ENCODE data around the gene CCDC82.
A peak's percentile ranks its signal among the peaks of the same experiment; 100 is the strongest.

The CCDC82 gene

DNA sequence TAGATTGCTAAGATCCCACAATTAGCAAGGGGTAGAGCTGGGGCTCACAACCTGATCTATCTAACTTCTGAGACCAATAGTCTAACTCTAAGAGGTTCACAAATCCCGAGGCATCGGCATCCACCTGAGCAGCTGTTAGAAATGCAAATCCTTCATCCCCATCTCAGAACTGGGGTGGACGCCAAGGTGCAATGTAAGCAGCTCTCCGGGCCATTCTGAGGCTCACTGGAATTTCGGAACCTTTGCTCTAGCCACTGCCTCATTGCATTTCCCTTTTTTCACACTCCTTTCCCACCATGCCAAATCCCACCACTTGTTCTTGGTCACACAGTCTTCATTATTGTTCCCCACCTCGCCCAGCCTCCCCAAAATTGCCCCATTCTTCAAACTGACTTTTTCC lies 76.5 kb downstream of the CCDC82 start:
- no peak for TF ChIP-seq EP300 (IDR thresholded peaks at IDR 0.05; ENCODE audit: borderline replicate concordance)

DNA sequence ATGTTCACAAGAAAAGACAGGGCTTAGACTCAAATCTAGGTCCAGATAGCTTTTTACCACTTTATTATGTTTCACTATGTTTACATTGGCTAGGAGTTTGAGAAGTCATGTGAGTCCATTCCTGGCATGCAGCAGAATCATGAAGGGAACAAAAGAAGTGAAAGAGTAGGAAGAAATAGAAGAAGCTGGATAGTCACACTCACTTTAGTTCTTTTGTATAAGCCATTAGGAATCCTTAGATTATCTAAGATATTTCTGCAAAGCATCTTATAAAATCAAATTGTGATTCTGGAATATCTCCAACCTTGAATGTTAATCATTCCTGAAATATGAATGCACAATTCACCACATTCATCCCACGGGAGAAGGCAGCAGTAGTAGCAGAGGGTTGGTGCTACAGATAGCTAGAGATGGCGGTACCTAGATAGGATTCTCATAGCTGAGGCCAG lies 78.6 kb downstream of the CCDC82 start:
- TF ChIP-seq TAF1 (IDR thresholded peaks at IDR 0.05; ENCODE audit: low read depth) = no peak
- no peak for TF ChIP-seq CEBPB (IDR thresholded peaks at IDR 0.05)
- no peak for TF ChIP-seq EGR1 (IDR thresholded peaks at IDR 0.05)
- TF ChIP-seq NFIC (IDR thresholded peaks at IDR 0.05) = peak; percentile 97
- peak; percentile 86 for TF ChIP-seq TEAD4 (IDR thresholded peaks at IDR 0.05)
- TF ChIP-seq RAD21 (IDR thresholded peaks at IDR 0.05; ENCODE audit: low read depth) = no peak
- TF ChIP-seq TCF12 (IDR thresholded peaks at IDR 0.05; ENCODE audit: low read depth) = peak; percentile 72
- TF ChIP-seq CREB1 (IDR thresholded peaks at IDR 0.05; ENCODE audit: low read depth) = no peak
- TF ChIP-seq FOXM1 (IDR thresholded peaks at IDR 0.05; ENCODE audit: borderline replicate concordance, low read depth) = peak; percentile 82
- TF ChIP-seq, protein P1, sequence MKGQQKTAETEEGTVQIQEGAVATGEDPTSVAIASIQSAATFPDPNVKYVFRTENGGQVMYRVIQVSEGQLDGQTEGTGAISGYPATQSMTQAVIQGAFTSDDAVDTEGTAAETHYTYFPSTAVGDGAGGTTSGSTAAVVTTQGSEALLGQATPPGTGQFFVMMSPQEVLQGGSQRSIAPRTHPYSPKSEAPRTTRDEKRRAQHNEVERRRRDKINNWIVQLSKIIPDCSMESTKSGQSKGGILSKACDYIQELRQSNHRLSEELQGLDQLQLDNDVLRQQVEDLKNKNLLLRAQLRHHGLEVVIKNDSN (IDR thresholded peaks at IDR 0.05) = peak; percentile 80
- TF ChIP-seq ZBTB7A (IDR thresholded peaks at IDR 0.05; ENCODE audit: low read depth) = no peak
- TF ChIP-seq, protein P2, sequence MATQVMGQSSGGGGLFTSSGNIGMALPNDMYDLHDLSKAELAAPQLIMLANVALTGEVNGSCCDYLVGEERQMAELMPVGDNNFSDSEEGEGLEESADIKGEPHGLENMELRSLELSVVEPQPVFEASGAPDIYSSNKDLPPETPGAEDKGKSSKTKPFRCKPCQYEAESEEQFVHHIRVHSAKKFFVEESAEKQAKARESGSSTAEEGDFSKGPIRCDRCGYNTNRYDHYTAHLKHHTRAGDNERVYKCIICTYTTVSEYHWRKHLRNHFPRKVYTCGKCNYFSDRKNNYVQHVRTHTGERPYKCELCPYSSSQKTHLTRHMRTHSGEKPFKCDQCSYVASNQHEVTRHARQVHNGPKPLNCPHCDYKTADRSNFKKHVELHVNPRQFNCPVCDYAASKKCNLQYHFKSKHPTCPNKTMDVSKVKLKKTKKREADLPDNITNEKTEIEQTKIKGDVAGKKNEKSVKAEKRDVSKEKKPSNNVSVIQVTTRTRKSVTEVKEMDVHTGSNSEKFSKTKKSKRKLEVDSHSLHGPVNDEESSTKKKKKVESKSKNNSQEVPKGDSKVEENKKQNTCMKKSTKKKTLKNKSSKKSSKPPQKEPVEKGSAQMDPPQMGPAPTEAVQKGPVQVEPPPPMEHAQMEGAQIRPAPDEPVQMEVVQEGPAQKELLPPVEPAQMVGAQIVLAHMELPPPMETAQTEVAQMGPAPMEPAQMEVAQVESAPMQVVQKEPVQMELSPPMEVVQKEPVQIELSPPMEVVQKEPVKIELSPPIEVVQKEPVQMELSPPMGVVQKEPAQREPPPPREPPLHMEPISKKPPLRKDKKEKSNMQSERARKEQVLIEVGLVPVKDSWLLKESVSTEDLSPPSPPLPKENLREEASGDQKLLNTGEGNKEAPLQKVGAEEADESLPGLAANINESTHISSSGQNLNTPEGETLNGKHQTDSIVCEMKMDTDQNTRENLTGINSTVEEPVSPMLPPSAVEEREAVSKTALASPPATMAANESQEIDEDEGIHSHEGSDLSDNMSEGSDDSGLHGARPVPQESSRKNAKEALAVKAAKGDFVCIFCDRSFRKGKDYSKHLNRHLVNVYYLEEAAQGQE (IDR thresholded peaks at IDR 0.05; ENCODE audit: low read depth) = no peak
- TF ChIP-seq EP300 (IDR thresholded peaks at IDR 0.05; ENCODE audit: borderline replicate concordance) = peak; percentile 84
- TF ChIP-seq YY1 (IDR thresholded peaks at IDR 0.05; ENCODE audit: low read depth) = 0 out of 2 replicates have a peak, but pooled peaks have one; percentile 12
- peak; percentile 75 for TF ChIP-seq MAX (IDR thresholded peaks at IDR 0.05)

- TF ChIP-seq EGR1 (IDR thresholded peaks at IDR 0.05) (no peak), TCF12 (IDR thresholded peaks at IDR 0.05; ENCODE audit: low read depth) (no peak), NFIC (IDR thresholded peaks at IDR 0.05) (no peak), CEBPB (IDR thresholded peaks at IDR 0.05) (no peak), TAF1 (IDR thresholded peaks at IDR 0.05; ENCODE audit: low read depth) (no peak), EP300 (IDR thresholded peaks at IDR 0.05; ENCODE audit: borderline replicate concordance) (no peak), CREB1 (IDR thresholded peaks at IDR 0.05; ENCODE audit: low read depth) (no peak), RAD21 (IDR thresholded peaks at IDR 0.05; ENCODE audit: low read depth) (no peak), ZBTB7A (IDR thresholded peaks at IDR 0.05; ENCODE audit: low read depth) (no peak), TEAD4 (IDR thresholded peaks at IDR 0.05) (no peak), YY1 (IDR thresholded peaks at IDR 0.05; ENCODE audit: low read depth) (no peak), FOXM1 (IDR thresholded peaks at IDR 0.05; ENCODE audit: borderline replicate concordance, low read depth) (no peak), MAX (IDR thresholded peaks at IDR 0.05) (no peak)
- TF ChIP-seq, protein P2 (IDR thresholded peaks at IDR 0.05; ENCODE audit: low read depth) = no peak
- TF ChIP-seq, protein P1 (IDR thresholded peaks at IDR 0.05) = no peak
These were observed 79.5 kb downstream of the CCDC82 start for GRCh38 chr11:96310236-96310635.

- TF ChIP-seq EP300 (IDR thresholded peaks at IDR 0.05; ENCODE audit: borderline replicate concordance) (no peak), ZBTB7A (IDR thresholded peaks at IDR 0.05; ENCODE audit: low read depth) (no peak), FOXM1 (IDR thresholded peaks at IDR 0.05; ENCODE audit: borderline replicate concordance, low read depth) (no peak), YY1 (IDR thresholded peaks at IDR 0.05; ENCODE audit: low read depth) (no peak), TEAD4 (IDR thresholded peaks at IDR 0.05) (no peak)
These were observed 80.1 kb downstream of the CCDC82 start for GRCh38 chr11:96309643-96310017.

DNA sequence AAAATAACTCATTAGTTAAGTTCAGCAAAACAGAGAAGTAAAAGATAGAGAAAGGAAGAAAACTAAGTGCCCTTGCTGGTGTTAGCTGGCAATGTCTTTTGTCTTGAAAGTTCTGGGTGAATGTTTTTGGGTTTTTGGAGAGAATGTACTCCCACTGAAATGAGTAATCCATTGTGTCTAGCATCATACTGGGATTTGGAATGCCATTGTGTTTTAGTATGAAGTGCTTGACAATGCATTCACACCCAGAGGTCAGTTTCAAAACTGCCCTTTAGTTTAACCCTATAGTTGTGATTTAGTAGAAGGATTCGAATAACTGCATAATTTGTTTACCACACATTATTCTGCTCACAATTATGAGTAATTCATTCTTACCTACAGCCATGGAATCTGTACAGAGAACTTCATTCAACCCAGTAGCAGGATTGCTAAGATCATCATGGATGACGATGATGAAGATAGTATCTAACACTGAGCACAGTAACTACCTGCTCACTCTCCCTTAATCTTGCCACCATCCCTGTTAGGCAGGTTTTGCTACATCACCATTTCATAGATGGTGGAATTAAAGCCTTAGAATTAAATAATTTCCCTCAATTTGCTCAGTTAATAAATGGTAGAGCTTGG lies 80.6 kb downstream of the CCDC82 start:
- 0 out of 2 replicates have a peak, but pooled peaks have one; percentile 33 for TF ChIP-seq CEBPB (IDR thresholded peaks at IDR 0.05)
- no peak for TF ChIP-seq TAF1 (IDR thresholded peaks at IDR 0.05; ENCODE audit: low read depth)
- TF ChIP-seq EP300 (IDR thresholded peaks at IDR 0.05; ENCODE audit: borderline replicate concordance) = peak; percentile 90
- no peak for TF ChIP-seq MAX (IDR thresholded peaks at IDR 0.05)
- TF ChIP-seq, protein P2 (IDR thresholded peaks at IDR 0.05; ENCODE audit: low read depth) = no peak
- peak; percentile 48 for TF ChIP-seq EGR1 (IDR thresholded peaks at IDR 0.05)
- peak; percentile 78 for TF ChIP-seq TCF12 (IDR thresholded peaks at IDR 0.05; ENCODE audit: low read depth)
- TF ChIP-seq YY1 (IDR thresholded peaks at IDR 0.05; ENCODE audit: low read depth) = no peak
- peak; percentile 80 for TF ChIP-seq FOXM1 (IDR thresholded peaks at IDR 0.05; ENCODE audit: borderline replicate concordance, low read depth)
- no peak for TF ChIP-seq CREB1 (IDR thresholded peaks at IDR 0.05; ENCODE audit: low read depth)
- TF ChIP-seq RAD21 (IDR thresholded peaks at IDR 0.05; ENCODE audit: low read depth) = peak; percentile 25; the same call in 1 of the 2 replicates
- TF ChIP-seq, protein P1 (IDR thresholded peaks at IDR 0.05) = no peak
- TF ChIP-seq NFIC (IDR thresholded peaks at IDR 0.05) = peak; percentile 60; the same call in 1 of the 2 replicates
- peak; percentile 88 for TF ChIP-seq TEAD4 (IDR thresholded peaks at IDR 0.05)
- no peak for TF ChIP-seq ZBTB7A (IDR thresholded peaks at IDR 0.05; ENCODE audit: low read depth)

Measured in Ishikawa (cell line).